Mesodermal cell (in vitro differentiated cells): ENCODE results near the gene CSN2. TPM values are rescaled to one million over a fixed set of nuclear protein-coding genes. Genes with fewer than 3 reads are reported as not detected.

Experiments used
- H3K27ac ChIP-seq: 2 replicates; pipeline ENCODE4 v1.7.0; 2013; ENCODE audit warnings: mild to moderate bottlenecking, low read depth, low read length, moderate library complexity; ENCODE audit not compliant: severe bottlenecking
- H3K36me3 ChIP-seq: 2 replicates; pipeline ENCODE4 v1.7.1; 2013; ENCODE audit warnings: mild to moderate bottlenecking, low read length, moderate library complexity; ENCODE audit not compliant: control insufficient read depth, insufficient read depth
- H3K4me1 ChIP-seq: one replicate; pipeline ENCODE4 v1.7.1; 2013; ENCODE audit warnings: mild to moderate bottlenecking, low read length; ENCODE audit not compliant: insufficient read depth, control insufficient read depth, poor library complexity, severe bottlenecking
- H3K4me3 ChIP-seq: 2 replicates; pipeline ENCODE4 v1.7.0; 2013; ENCODE audit warnings: low read length, control low read depth, mild to moderate bottlenecking; ENCODE audit not compliant: insufficient read depth, poor library complexity, severe bottlenecking; ENCODE audit errors: extremely low read depth
- H3K9me3 ChIP-seq: 2 replicates; pipeline ENCODE4 v1.7.1; 2013; ENCODE audit warnings: mild to moderate bottlenecking, low read length, moderate library complexity; ENCODE audit not compliant: control insufficient read depth
- WGBS, 2 experiments: methylation state at CpG; one replicate each; pipeline ENCODE4 v1.1.5; 2013; ENCODE audit warnings: missing lambda C conversion rate in 2 of 2; ENCODE audit not compliant: insufficient coverage in 2 of 2; 5-methylcytosine and 5-hydroxymethylcytosine counted together
- polyA plus RNA-seq, 2 experiments: library from polyadenylated mRNA; stranded (reverse); fragments of 50-300 nt; gene quantifications; one replicate each; pipeline ENCODE4 v1.2.3, GENCODE V29; 2013

CSN2 gene, protein sequence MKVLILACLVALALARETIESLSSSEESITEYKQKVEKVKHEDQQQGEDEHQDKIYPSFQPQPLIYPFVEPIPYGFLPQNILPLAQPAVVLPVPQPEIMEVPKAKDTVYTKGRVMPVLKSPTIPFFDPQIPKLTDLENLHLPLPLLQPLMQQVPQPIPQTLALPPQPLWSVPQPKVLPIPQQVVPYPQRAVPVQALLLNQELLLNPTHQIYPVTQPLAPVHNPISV
- polyA plus RNA-seq (2013, experiment 1 of 2) = not detected
- not detected for polyA plus RNA-seq (2013, experiment 2 of 2)

DNA sequence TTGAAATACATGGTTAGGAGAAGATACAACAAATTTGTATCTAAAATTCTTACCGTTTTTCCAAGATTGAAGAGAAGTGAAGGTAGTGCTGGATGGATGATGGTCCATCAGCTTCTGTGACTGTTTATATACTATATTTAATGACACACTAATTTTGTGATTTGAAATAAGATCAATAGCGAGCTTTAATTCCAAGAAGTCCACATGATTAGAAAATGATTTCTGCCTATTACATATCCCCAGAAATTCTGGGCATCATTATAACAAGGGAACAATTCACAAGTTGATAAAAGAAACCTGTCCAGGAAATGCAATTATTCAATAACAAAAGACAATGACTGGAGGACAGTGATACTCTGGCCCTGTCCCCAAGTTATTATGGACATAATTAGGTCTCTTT, at the start of gene CSN2:
Gene CSN2, minus strand, starts transcription at position 101 of the 400 bp plus-strand sequence. CDS start 4,733 bp downstream, outside the sequence.
- Histone ChIP-seq H3K9me3 (no peaks in the 10 kb centered on the region), H3K36me3 (no peaks in the 10 kb centered on the region), H3K27ac (no peak within 1 kb of the TSS), H3K4me1 (no peaks in the 10 kb centered on the region), H3K4me3 (no peak within 1 kb of the TSS)
- no CpG with 5 or more reads among the region's 2 CpGs for whole genome bisulfite sequencing, 2 experiments

DNA sequence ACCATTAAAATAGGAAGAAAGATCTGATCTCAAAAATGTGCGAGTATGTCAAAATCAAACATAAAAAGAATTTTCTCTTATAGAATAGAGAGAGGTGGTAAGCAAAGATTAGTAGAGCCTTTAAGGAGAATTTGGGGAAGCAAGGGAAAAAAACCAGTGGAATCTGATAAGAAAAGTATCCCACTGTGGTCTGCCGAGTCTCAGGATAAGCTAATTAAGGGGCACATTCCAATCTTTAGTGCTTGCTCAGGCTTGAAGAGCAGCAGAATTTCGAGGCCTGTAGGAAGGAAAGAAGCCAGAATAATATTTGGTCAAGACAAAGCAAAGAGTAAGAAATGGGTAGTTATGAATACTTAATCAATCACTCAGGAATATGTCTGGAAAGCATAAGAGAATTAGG, 43.2 kb upstream of the CSN2 start:
- WGBS, 2 experiments = 11 to 72% methylated on average over 1 to 2 of the region's 3 CpGs
- H3K4me3 ChIP-seq = no peak overlapping the region

DNA sequence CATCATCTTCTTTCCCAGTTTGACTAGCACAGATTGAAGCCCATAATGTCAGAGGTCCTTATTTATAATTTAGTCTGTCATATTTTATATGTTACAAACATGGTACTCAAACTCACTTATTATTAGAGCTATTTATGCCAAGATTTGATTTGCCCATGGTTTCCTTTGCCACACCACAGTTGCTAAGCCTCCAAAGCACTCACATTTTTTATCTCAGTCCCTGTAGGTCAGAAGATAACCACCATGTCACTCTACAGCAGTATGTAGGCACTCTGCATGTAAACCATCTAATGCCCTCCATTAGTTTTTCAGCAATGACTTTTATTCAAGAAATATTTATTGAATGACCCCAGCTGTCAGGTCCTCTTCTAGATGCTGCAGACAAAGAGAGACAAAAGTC, 37.0 kb upstream of the CSN2 start:
- Histone ChIP-seq H3K4me3 (no peak overlapping the region), H3K27ac (no peak overlapping the region), H3K9me3 (no peaks in the 10 kb centered on the region), H3K36me3 (no peaks in the 10 kb centered on the region), H3K4me1 (no peaks in the 10 kb centered on the region)

More for the DNA sequence above, 43.2 kb upstream of the CSN2 start:
- peaks cover 6% of the 10 kb centered on the region for H3K4me1 ChIP-seq
- H3K27ac ChIP-seq = no peak overlapping the region
- no peaks in the 10 kb centered on the region for H3K36me3 ChIP-seq
- no peaks in the 10 kb centered on the region for H3K9me3 ChIP-seq

DNA sequence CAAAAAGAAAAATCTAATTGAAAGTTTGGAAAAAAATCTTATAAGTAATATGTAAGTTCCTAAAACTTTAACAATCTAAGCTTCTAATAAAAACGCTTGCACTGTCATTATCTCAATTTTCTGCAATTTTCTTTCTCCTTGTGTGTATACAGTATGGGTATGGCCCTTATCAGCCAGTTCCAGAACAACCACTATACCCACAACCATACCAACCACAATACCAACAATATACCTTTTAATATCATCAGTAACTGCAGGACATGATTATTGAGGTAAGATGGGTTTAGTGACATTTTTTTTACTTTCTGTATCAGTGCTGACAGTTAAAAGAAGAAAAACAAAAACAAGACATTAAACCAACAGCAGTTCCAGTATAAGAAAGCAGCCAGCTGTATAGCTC, 35.2 kb upstream of the CSN2 start:
- H3K4me1 ChIP-seq = no peaks in the 10 kb centered on the region
- H3K9me3 ChIP-seq = no peaks in the 10 kb centered on the region
- no CpG with 5 or more reads among the region's 1 CpG for WGBS, 2 experiments
- no peaks in the 10 kb centered on the region for H3K36me3 ChIP-seq
- no peak overlapping the region for H3K27ac ChIP-seq
- H3K4me3 ChIP-seq = no peak overlapping the region

DNA sequence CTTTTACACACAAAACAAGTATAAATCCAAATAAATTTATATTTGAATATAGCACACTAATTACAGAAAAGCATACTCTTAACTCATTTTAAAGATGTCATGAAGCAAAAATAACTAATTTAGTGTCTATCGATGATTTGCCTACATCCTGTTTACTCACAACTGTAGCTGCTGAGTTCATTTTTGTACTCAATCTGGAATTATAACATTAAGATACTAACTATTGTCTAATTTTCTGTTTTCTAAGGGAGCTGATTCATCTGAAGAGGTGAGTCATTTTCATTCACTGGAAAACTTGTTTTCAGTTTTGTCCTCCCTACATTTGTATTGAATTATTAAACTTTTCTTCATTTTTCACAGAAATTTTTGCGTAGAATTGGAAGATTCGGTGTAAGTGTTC, 33.9 kb upstream of the CSN2 start:
- no CpG with 5 or more reads among the region's 3 CpGs for WGBS, 2 experiments
- Histone ChIP-seq H3K9me3 (no peaks in the 10 kb centered on the region), H3K36me3 (no peaks in the 10 kb centered on the region)

DNA sequence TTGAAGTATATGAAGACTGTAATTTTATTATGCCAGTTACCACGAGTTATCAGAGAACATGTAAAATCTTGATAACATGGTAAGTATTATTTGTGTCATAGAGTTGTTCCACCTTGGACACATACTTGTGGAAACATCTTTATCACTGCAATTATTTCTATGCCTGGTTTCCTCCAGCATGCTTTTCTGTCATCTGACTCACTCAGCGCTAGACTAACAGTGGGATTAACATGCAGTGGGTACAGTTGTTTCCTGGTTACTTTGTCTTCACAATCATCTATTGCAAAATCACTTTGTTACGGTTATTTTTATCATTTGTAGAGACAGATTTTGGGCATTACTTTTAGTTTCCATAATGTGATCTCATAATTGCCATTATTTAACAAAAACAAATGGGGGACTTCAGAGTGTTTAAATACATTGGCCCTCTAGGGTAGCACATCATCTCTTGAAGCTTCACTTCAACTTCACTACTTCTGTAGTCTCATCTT, 30.0 kb upstream of the CSN2 start, which contains the start of gene STATH:
Gene STATH, plus strand, starts transcription at position 441 of the 491 bp plus-strand sequence. CDS start 2,472 bp downstream, outside the sequence.
- Histone ChIP-seq H3K36me3 (no peaks in the 10 kb centered on the region), H3K4me3 (no peak within 1 kb of the TSS), H3K27ac (no peak within 1 kb of the TSS), H3K4me1 (no peaks in the 10 kb centered on the region), H3K9me3 (no peaks in the 10 kb centered on the region)
- 92% methylated on average over 2 of the region's 3 CpGs; no CpG with 5 or more reads in 1 of the 2 experiments for WGBS, 2 experiments

More for the DNA sequence above, 33.9 kb upstream of the CSN2 start:
- Histone ChIP-seq H3K27ac (no peak overlapping the region), H3K4me3 (no peak overlapping the region), H3K4me1 (no peaks in the 10 kb centered on the region)

DNA sequence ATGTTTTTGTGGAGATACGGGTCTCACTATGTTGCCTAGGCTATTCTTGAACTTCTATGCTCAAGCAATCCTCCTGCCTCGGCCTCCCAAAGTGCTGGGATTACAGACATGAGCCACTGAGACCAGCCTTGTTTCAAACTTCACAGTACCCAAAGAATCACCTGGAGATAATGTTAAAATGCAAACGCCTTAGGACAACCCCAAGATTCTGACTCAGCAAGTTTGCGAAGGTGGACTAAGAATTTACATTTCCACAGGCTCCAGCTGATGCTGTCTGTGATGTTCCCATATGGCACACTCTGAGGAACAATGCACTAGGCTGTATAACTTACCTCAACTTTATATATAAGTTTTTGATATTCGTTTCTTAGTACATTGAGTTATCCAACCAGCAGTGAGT, 29.3 kb upstream of the CSN2 start:
- WGBS, 2 experiments = 82 to 90% methylated on average over 3 of the region's 5 CpGs
- Histone ChIP-seq H3K9me3 (no peaks in the 10 kb centered on the region), H3K4me3 (no peak overlapping the region), H3K27ac (no peak overlapping the region), H3K36me3 (no peaks in the 10 kb centered on the region), H3K4me1 (no peaks in the 10 kb centered on the region)

DNA sequence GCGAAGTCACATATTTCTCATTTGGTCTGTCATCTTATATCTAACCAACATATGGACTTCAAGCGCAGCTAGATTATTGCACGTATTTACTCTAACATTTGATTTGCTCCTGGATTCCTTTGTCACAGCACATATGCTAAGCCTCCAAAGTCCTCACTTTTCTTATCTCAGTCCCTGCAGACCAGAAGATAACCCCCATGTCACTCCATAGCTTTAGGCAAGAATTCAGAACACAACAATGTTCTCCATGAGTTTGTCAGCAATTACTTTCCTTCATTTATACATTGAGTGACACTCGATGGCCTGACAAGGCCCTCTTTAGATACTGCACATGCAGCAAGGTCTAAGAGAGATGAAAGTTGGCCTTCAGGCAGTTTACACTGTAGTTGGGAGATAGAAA, 25.5 kb upstream of the CSN2 start:
- 81 to 90% methylated on average over 4 of the region's 4 CpGs for WGBS, 2 experiments
- Histone ChIP-seq H3K27ac (no peak overlapping the region), H3K9me3 (no peaks in the 10 kb centered on the region), H3K36me3 (no peaks in the 10 kb centered on the region), H3K4me3 (no peak overlapping the region), H3K4me1 (no peaks in the 10 kb centered on the region)

DNA sequence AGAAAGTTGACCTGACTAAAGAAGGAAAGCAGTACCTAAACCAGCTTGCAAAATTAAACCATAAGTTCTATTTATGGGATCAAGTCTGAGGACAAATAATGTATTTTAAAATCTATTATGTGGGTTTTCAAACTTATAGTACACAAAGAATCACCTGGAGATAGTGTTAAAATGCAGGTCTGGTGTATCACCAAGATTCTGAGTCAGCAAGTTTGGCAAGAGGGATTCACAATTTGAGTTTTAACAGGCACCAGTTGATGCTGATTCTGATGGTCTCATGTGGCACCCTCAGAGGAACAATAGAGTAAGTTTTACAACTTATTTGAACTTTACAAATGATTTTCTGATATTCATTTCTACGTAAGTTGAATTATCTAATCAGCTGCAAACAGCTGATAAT, 21.1 kb upstream of the CSN2 start:
- WGBS, 2 experiments = no CpG with 5 or more reads among the region's 1 CpG
- Histone ChIP-seq H3K4me3 (no peak overlapping the region), H3K9me3 (no peaks in the 10 kb centered on the region), H3K4me1 (no peaks in the 10 kb centered on the region), H3K27ac (no peak overlapping the region), H3K36me3 (no peaks in the 10 kb centered on the region)

DNA sequence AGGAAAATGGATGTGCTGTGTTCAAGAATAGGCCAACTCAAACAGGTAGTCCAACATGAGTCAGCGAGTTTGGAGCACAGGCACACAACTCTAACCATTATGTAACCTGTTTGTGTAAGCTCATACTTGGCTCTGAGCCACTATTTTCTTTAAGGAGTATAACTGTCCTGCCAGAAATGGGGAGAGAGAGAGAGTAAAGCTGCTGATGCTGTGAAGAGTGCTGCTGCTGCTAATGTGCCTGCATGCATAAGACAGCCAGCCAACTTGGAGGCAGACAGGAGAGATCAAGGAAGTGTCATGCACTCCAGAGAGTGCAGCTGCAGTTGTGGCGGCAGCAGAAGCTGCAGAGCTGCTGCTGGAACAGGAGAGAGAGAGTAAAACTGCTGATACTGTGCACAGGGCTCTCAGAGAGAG, 18.5 kb upstream of the CSN2 start:
- Histone ChIP-seq H3K36me3 (no peaks in the 10 kb centered on the region), H3K4me1 (no peaks in the 10 kb centered on the region), H3K4me3 (no peak overlapping the region), H3K9me3 (no peaks in the 10 kb centered on the region), H3K27ac (no peak overlapping the region)
- 67 to 83% methylated on average over 1 of the region's 2 CpGs for WGBS, 2 experiments

DNA sequence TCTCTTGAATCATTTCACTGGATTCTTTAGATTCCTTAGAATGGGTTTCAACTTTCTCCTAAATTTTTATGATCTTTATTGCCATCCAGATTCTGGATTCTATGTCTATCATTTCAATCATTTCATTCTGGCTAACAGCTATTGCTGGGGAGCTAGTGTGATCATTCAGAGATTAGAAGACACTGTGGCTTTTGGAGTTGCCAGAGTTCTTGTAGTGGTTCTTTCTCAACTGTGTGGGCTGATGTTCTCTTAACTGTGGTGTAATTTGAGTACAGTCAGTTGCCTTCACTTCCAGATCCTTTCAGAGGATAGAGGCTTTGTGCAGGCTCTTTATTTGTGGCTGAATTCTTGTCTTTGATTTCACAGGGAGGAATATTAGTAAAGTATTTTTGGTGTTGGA, 12.1 kb upstream of the CSN2 start:
- Histone ChIP-seq H3K27ac (no peak overlapping the region), H3K36me3 (no peaks in the 10 kb centered on the region), H3K4me1 (no peaks in the 10 kb centered on the region), H3K4me3 (no peak overlapping the region), H3K9me3 (no peaks in the 10 kb centered on the region)
